Endometrium (tissue), 2 donors: ENCODE data around the gene MAP2K7.
"Not testable (repeated sequence)": the region's sequence is repeated elsewhere in the genome, so short reads cannot be mapped to it uniquely, and the experiment has no call there.

Source experiments
- FAIRE-seq: peaks from 2 replicates; lab custom pipeline; 2012; peaks lifted over from hg19 to GRCh38; lab: Jason Lieb, UNC
- donor health status: control.
- donor health status: control.

Gene MAP2K7

DNA sequence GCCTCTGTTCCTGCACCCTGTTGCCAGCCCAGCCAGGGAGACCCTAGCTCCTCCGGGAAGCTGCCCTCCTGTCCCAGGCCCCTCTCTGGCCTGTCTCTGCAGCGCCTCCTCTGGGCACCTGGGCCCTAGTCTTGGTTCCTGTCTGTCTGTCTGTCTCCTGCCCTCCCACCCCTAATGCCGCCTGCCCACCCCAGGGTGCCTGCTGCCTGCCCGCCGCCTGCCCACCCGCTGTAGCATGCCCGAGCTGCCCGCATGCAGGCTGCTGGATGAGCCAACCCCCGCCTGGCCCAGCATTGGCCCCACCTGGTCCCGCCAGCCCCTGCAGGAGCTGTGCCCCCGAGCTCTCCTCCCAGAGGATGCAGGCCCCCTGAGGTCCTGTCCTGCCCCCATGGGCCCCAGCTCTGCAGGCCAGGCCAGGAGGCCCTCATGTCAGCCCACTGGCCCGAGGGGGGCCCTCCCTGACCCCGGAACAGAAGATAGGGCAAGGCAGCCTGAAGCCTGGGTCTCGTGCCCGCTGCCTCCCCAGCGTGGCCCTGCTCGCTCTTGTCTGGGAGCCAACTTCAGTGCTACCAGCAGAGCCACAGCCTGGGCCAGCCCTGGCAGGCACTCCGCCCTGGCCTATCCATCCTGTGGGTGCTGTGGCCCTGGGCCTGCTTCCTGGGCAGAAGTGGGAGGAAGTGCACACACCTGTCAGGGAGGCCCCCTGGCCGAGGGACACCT is 5.2 kb downstream of the MAP2K7 start:
- no peak for FAIRE-seq

DNA sequence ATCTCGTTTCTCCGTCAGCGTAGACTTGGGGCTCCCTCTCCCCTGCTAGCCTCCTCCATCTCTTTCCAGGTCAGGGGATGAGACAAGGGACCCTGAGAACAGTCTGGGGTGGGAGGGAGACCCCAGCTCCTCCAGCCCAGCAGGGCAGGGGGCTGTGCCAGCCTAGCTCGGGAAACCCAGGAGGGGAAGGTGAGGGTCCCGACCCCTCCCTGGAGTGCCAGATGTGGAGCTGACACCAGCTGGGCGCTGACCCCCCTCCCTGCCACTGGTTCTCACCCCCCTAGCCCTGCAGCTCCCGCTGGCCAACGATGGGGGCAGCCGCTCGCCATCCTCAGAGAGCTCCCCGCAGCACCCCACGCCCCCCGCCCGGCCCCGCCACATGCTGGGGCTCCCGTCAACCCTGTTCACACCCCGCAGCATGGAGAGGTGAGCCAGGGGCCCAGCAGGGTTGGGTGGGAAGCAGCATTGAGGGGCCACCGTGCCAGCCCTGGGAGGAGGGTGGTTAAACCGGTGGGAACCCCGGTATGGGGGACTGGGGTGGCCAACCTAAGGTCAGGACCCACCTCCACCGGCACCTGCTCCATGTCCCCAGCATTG is 5.9 kb downstream of the MAP2K7 start:
- FAIRE-seq: no peak

DNA sequence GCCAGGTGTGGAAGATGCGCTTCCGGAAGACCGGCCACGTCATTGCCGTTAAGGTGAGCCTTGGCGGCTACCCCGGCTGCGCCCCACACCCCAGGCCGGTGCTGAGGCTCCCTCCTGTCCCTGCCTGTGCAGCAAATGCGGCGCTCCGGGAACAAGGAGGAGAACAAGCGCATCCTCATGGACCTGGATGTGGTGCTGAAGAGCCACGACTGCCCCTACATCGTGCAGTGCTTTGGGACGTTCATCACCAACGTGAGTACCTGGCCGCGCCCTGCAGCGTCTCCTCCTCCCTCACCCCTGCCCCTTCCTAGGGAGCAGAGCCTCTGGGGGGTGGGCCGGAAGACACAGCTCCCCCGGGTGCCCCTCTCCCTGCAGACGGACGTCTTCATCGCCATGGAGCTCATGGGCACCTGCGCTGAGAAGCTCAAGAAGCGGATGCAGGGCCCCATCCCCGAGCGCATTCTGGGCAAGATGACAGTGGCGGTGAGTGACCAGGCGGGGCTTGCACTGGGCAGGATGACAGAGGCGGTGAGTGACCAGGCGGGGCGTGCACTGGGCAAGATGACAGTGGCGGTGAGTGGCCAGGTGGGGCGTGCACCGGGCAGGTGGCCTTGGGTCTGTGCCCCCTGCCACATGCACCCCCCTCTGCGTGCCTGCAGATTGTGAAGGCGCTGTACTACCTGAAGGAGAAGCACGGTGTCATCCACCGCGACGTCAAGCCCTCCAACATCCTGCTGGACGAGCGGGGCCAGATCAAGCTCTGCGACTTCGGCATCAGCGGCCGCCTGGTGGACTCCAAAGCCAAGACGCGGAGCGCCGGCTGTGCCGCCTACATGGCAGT is 6.9 kb downstream of the MAP2K7 start:
- FAIRE-seq: no peak

DNA sequence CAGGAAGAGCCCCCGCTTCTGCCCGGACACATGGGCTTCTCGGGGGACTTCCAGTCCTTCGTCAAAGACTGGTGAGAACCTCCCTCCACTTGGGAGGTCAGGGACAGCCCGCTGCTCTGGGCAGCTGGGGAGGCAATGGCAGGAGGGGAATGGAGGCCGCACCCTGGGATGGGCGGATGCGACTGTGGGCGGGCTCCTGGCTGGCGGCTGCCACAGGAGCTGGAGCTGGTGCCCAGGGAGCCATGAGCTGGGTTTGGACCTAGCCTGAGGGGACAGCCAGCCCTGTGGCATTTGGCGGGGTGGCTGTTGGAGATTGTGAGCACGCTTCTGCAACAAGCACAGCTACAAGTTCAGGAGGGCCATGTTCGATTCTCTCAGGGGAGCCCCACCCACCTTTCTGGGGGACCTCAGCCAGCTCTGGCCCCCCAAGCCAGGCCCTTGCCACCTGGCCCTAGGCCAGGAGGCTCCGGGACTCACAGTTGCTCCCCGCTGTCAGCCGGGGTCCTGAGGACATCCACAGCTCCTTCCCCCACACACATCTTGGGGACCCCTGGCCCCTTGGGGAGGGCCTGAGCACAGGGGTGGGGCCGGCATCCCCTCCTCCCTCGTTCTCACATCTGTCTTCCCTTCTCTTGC is 7.9 kb downstream of the MAP2K7 start:
- FAIRE-seq: no peak

DNA sequence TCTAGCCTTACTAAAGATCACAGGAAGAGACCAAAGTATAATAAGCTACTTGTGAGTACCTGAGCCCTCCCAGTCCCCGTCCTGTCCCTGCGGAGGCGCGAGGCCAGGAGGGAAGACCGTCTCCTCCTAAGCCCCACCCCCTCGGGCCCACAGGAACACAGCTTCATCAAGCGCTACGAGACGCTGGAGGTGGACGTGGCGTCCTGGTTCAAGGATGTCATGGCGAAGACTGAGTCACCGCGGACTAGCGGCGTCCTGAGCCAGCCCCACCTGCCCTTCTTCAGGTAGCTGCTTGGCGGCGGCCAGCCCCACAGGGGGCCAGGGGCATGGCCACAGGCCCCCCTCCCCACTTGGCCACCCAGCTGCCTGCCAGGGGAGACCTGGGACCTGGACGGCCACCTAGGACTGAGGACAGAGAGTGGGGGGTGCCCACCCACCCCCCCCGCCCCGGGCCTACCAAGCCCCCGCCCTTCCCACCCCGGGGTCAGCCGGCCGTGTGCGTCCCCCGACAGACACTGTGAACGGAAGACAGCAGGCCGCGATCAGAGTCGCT is 8.5 kb downstream of the MAP2K7 start:
- FAIRE-seq: no peak

DNA sequence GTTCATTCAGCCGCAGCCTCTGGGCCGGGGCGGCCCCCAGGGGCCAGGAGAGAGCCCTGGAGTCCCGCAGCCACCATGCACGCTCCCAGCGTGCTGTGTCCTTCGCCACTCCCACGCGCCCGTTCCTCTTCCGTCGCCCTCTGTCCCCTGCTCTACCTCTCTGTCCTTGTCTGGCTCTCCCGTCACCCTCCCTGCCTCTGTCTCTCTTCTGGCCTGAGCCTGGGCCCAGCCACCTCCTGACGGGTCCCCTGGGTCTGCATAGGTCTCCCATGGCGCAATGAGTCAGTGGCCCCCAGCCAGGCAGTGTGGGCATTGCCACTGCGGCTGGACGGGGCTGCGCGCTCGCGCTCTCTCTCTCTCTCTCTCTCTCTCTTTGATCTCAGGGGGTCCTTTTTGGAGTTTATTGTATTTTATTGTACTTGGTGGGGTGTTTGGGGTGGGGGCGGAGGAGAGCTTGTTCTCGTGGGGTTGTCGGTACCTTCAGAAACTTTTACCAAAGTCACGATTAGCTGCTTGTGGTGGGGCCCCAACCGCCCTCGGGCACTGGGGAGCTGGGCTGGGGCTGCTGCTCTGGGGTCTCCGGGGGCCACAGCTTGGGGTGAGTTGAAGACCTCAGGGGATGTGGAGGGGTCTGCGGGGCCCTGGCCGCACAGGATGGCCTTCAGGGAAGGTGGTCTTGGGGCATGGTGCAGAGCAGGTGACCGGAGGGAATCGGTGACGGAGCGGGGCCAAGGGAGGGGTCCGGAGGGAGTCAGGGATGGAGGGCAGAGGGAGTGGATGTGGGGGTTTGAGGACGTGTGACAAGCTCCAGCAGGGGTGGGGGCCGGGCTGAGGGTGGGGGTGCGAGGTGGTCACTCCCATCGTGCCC is 9.3 kb downstream of the MAP2K7 start:
- no peak for FAIRE-seq

DNA sequence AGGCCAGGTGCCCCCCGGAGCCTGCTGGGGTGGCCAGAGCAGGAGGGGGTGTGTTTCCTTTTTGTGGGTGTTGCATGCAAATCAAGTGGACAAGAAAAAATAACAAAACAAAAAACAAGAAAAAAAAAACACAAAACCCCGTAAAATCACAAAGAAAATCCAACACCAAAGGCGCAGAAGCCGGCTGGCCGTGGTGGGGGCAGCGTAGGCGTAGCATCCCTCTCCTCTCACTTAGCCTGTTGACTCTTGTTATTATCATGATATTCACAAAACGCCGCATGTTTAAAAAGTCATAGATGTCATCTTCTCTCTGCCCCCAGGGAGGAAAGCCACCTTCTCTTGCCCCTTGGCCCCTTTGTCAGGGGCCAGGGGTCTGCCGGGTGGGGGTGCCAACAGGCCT is 10.0 kb downstream of the MAP2K7 start:
- no peak for FAIRE-seq

DNA sequence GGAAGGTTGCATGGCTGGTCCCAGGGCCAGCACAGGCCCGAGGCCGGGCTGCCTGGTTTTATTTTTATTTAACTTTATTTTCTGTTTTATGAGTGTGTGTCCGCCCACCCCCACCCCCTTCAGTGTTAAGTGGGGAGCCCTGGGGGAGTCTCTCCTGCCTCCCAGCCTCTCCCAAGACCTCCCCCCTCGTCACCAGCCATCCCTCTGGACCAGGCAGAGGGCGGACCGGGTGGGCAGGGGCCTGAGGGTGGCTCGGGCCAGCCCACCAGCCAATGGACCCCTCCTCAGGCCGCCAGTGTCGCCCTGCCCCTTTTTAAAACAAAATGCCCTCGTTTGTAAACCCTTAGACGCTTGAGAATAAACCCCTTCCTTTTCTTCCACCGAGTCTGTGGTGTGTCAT is 10.4 kb downstream of the MAP2K7 start:
- FAIRE-seq: no peak

DNA sequence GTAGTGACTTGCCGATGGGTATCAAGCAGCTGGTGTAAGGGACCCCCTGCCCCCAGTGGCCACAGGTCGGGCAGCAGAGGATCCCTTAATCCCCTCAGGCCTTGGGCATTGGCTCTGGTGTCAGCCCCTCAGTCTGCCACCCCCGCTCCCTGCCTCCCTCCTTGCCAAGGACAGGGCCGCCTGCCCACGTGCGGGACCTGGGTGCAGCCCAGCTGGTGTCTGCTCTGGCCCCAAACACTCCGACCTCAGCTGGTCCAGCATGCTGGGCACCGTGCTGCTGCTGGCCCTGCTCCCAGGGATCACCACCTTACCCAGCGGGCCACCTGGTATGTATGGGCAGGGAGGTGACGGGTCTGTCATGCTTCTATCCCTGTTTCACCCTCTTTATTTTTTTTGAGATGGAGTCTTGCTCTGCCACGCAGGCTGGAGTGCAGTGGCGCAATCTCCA is 10.9 kb downstream of the MAP2K7 start, which contains the start of gene TGFBR3L:
TSS of gene TGFBR3L (plus strand) at position 233 of the 448 bp plus-strand sequence.
- no peak for FAIRE-seq

DNA sequence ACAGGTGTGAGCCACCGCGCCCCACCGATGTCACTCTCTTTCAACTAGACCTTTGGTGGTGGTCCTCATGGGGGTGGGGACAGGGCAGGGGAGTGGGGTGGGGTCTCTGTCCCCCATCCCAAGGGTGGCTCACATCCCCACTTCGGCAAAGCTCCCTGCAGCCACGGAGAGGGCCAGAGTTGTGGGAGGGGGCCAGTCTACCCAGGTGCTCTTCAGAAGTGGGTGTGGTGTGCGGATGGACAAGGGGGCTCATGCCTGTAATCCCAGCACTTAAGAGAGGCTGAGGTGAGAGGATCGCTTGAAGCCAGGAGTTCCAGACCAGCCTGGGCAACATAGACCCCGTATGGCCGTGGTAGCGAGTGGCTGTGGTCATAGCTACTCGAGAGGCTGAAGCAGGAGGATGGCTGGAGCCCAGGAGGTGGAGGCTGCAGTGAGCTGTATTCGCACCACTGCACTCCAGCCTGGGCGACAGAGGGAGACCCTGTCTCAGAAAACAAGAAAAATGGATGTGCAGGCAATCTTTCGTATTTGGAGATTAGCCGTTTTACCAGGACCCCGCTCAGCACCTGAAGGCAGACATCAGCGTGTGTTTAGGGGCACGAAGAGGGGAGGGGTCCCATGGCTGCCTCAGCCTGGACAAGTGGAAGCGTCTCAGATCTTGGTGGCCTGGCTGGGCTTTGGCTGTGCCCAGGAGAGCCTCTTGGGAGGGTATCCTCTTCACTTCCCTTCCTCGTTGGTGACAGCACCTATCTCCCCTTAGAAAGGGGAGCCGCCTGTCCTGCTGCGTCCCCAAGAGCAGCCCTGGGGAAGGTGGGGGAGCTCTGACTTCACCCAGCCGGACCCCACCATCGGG is 11.8 kb downstream of the MAP2K7 start:
- no peak for FAIRE-seq

DNA sequence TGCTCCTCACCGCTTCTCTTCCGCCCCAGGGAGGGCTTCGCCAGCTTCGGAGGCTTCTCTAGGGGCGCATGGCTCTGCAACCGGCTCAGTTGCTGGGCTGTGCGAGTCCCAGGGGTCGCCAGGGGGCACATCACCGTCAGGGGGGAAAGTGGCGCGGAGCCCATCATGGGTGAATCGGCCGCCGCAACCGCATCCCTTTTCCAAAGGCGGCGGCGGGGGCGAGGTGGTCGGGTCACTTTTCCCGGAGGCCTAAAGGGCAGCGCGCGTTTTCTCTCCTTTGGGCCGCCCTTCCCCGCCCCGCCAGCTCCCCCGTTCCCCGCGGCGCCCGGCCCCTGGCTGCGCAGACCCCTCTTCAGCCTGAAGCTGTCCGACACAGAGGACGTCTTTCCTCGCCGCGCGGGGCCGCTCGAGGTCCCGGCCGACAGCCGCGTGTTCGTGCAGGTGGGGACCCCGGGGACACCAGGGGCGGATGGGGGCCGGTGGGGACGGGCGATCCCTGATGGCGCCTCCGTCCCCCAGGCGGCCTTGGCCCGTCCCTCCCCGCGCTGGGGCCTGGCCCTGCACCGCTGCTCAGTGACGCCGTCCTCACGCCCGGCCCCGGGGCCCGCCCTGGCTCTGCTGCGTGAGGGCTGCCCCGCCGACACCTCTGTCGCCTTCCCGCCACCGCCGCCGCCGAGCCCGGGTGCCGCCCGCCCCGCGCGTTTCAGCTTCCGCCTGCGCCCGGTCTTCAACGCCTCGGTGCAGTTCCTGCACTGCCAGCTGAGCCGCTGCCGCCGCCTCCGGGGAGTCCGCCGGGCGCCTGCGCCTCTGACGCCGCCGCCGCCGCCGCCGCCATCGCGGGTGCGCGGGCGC is 12.7 kb downstream of the MAP2K7 start:
- FAIRE-seq: no peak

DNA sequence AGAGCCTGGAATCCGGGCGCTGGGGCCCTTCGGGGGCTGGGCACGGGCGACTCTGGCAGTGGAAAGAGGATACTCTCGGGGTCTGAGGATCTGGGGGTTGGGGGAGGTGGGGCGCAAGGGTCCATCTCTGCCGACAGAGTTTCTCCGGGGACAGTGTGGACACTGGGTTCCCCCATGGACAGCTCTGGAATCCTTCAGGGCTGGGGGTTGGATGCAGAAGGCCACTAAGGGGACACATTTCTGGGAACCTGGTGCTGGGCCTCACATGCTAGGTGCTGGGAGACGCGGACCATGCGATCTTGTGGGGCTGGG is 13.2 kb downstream of the MAP2K7 start:
- FAIRE-seq: no peak

DNA sequence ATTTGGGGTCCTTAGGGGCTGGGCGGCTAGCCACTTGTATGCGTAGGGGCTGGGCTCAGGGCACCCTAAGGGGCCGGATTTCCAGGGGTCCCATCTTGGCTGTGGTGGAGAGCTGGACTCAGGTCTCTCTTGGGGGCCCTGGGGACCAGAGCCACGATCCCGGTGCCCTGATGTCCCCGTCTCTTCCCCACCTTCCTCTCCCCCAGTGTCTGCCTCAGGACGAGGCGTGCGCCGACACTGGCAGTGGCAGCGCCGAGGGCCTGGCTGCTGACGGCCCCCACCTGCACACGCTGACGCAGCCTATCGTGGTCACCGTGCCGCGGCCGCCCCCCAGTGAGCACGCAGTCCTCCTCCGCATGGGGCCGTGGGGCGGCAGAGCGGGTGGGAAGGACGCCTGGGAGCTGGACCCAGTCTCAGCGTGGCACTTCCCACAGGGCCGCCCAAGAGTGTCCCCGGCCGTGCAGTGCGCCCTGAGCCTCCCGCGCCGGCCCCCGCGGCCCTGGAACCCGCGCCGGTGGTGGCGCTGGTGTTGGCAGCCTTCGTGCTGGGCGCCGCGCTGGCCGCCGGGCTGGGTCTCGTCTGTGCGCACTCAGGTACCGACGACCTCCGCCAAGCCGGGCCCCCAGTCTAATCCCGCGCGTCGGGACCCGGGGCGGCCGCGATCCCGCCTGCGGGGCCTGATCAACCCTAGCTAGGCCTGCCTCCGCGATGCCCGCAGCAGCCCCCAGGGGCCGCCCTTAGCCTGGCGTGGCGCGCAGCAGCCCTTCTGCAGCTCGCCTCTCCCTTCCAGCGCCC is 13.8 kb downstream of the MAP2K7 start:
- FAIRE-seq: no peak

DNA sequence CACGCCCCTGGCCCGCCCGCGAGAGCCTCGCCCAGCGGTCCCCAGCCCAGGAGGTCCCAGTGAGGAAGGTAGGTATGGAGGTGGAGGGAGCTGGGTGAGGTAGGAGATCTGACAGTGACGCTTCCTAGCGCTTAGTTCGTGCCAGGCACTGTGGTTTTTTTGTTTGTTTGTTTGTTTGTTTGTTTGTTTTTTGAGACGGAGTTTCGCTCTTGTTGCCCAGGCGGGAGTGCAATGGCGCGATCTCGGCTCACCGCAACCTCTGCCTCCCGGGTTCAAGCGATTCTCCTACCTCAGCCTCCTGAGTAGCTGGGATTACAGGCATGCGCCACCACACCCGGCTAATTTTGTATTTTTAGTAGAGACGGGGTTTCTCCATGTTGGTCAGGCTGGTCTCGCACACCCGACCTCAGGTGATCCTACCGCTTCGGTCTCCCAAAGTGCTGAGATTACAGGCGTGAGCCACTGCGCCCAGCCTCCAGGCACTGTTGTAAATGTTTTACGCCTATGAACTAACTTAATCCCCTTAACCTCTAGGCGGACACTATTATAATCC is 14.5 kb downstream of the MAP2K7 start:
- not testable (repeated sequence) for FAIRE-seq

DNA sequence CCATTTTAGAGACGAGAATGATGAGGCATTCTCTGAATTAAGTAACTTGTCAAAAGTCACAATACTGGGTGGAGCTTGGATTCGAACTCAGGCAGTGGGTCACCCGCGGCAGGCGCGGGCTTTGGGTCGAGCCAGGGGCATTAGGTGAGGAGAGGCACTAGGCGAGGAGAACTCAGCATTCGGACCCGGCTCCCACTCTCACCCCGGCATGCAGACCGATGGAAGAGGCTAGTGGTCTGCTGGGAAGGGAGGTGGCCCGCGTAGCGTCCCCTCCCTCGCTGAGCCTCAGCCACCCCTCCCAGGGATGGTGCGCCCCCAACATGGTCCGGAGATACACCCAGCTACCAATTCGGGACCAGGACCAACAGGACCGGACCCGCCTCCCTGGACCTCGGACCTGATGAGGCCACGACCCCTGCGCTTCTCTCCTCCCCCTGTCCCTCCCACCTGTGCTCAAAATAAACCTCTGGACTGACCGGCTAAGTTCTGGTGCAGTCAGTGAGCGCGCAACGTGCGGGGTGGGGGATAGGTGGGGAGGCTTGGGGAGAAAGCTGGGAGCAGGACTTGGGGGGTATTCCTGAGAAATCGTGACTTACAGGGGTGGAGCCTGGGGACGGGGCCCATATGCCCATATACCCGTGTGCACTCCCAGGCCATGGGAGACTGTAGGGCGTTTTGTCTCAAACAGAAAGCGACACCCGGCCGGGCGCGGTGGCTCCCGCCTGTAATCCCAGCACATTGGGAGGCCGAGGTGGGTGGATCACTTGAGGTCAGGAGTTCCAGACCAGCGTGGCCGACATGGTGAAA is 15.1 kb downstream of the MAP2K7 start:
- no peak for FAIRE-seq

DNA sequence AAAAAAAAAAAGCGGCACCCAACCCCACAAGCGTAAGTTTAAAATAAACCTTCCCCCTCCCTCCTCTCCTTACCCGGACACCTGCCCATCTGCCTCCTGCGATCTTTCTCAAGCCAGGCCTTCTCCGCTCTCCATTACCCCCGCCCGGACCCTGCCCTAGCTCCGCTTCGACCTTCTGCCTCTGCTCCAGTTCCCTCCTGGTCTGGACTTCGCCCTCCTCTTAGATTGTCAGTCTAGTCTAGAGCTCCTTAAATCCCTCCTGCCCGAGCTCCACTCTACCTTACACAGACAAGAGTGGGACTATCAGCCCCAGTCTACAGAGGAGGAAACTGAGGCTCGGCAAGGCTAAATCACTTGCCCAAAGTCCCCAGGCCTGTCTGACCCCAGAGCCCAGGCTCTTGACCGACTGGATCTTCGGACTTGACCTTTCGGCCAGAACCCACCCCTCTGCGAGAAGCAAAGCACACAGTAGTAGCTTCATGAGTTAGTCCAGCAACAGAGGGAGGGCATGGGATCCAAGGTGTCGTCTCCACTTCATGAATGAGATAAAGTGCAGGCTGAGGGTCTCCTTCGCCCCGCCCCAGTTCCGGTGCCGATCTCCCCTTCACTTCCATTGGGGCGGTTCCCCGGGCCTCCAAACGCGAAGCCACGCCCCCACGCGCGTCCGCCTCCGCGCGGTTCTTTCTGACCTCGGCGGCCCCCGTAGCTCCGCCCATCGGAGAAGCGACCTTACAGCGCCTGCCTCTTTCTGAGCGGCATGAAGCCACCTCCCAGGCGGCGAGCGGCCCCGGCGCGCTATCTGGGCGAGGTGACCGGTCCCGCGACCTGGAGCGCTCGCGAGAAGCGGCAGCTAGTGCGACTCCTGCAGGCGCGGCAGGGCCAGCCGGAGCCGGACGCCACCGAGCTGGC is 16.2 kb downstream of the MAP2K7 start, which contains the start of gene SNAPC2:
TSS of gene SNAPC2 (plus strand) at position 729 of the 909 bp plus-strand sequence. CDS start at position 758, 29 bp downstream.
- FAIRE-seq: peak; percentile 46
